Stimulated activated naive CD8-positive, alpha-beta T cell treated with anti-CD3 and anti-CD28 coated beads, Interleukin-15, Interleukin-2, amounts not matched to agents 100 ng/mL and 50 ng/mL, for 24 hours (primary cell): ENCODE data around the gene ZFP64.
A peak's percentile ranks its signal among the peaks of the same experiment; 100 is the strongest.

Experiments
- H3K27ac Mint-ChIP-seq: one replicate; pipeline ENCODE4 v1.8.0; 2021; ENCODE audit warnings: mild to moderate bottlenecking, mixed read lengths
- H3K27me3 Mint-ChIP-seq: one replicate; pipeline ENCODE4 v1.8.0; 2021; ENCODE audit warnings: mixed read lengths
- H3K36me3 Mint-ChIP-seq: one replicate; pipeline ENCODE4 v1.8.0; 2021; ENCODE audit warnings: low read depth, mixed read lengths
- H3K4me1 Mint-ChIP-seq: one replicate; pipeline ENCODE4 v1.8.0; 2021; ENCODE audit warnings: low read depth, mixed read lengths
- H3K4me3 Mint-ChIP-seq: one replicate; pipeline ENCODE4 v1.8.0; 2021; ENCODE audit warnings: mild to moderate bottlenecking, mixed read lengths
- H3K9me3 Mint-ChIP-seq: one replicate; pipeline ENCODE4 v1.8.0; 2021; ENCODE audit warnings: mixed read lengths

ZFP64 gene

DNA sequence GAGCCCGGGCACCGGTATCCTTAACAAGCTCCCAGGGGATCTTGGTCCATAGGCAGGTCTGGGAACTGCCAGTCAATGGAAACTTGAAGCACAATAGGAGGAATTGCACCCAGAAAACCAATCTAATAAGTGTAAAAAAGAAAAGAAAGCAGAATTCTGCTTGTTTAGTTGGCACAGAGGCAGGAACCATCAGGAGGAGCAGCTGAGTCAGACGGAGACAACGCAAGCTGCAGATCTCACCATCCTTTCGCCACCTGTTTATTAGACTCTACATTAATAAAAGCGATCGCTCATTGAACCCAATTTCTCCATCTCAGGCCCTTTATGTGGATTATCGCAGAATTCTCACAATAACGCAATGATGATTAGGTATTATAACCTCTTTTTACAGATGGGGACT lies 9.8 kb downstream of the ZFP64 start:
- H3K4me1 Mint-ChIP-seq, result peaks cover 28% of the 10 kb centered on the region

DNA sequence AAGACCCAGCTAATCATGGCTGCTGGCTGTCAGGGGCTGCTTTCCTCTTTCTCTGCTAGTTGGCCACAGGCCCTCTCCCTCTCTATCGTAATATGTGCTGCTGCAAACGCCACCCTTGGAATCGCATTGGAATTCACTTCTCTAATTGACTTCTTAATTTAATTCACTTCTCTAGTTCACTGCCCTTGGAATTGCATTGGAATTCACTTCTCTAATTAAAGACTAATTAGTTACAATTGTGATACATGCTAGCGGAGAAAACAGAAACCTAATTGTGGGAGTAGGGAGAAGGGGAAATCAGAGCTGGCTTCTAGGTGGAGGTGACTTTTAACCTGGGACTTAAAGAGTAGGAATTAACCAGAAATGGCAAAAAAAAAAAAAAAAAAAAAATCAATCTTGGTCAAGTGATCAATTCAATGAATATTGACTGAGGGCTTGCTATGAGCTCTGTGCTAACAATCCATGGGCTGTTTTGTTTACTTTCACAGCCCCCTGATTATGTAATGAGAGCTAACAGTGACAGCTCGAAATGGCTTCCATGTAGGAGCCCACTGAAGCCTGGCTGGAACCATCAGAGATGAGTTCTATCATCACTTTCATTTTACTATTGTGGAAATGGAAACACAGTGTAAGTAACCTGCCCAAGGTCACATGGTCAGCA lies 11.3 kb downstream of the ZFP64 start:
- Mint-ChIP-seq H3K27me3 (no peaks in the 10 kb centered on the region), H3K9me3 (no peaks in the 10 kb centered on the region), H3K4me3 (no peak overlapping the region), H3K36me3 (peaks cover 39% of the 10 kb centered on the region), H3K27ac (peak overlapping the region; percentile 85), H3K4me1 (peaks cover 28% of the 10 kb centered on the region)

More for the DNA sequence above, 9.8 kb downstream of the ZFP64 start:
- Mint-ChIP-seq H3K36me3 (peaks cover 47% of the 10 kb centered on the region), H3K27me3 (no peaks in the 10 kb centered on the region), H3K27ac (no peak overlapping the region), H3K4me3 (no peak overlapping the region), H3K9me3 (no peaks in the 10 kb centered on the region)

DNA sequence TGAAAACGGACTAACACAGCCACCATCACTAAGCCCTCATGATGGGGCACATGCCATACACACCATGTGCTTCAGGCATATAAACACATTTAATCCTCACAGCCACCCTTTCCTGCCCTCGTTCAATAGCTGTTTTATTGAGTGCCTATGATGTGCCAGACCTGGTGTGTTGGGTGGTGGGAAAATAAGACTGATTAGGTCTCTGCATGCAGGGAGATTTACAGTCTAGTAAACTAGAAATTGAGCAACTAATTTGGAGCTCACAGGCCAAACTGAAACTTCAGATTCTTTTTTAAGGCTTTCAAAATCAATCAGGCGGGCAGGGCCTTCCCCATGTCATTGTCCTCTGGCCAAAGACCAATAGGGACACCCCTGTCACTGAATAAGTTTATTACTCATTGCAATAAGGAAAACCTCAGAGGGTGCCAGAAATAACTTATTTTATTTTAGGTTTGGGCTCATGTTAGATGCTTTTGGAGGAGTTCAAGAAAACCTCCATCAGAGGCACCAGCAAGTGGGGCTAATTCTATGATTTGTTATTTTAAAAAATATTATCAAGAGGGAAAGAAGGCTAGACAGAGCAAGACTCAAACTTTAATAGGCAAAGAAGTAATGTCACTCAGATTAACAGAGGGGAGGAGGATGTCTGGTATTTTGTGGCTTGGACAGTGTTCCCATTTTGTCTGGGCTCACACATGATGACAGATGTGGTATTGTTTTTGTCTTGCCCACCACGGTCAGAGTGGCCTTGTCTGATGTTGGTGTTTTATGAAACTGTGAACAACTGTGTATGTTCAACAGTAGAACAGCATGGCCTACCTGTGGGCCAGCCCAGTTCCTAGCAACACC lies 12.0 kb downstream of the ZFP64 start:
- Mint-ChIP-seq H3K36me3 (peaks cover 33% of the 10 kb centered on the region), H3K4me3 (peak overlapping the region; percentile 44), H3K27ac (peak overlapping the region; percentile 85)

DNA sequence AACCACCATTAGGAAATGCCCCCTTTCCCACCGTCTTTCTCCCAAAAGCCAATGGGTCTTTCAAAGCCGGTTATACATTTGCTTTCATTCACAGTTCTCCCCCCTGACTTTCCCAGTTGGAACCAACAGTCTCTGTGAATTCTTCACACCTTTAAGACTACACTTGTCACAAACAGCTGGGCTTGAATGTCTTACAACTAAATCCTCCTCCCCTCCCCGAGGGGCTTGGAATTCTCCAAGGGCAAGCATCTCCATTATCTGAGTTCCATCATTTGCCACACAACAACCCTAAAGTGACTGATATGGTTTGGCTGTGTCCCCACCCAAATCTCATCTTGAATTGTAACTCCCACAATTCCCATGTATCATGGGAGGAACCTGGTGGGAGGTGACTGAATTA lies 12.9 kb downstream of the ZFP64 start:
- H3K27ac Mint-ChIP-seq, result peak overlapping the region; percentile 85
- no peak overlapping the region for H3K4me3 Mint-ChIP-seq
- peaks cover 28% of the 10 kb centered on the region for H3K4me1 Mint-ChIP-seq
- H3K27me3 Mint-ChIP-seq, result no peaks in the 10 kb centered on the region
- no peaks in the 10 kb centered on the region for H3K9me3 Mint-ChIP-seq
- H3K36me3 Mint-ChIP-seq, result peaks cover 25% of the 10 kb centered on the region

More for the DNA sequence above, 12.0 kb downstream of the ZFP64 start:
- Mint-ChIP-seq H3K9me3 (no peaks in the 10 kb centered on the region), H3K27me3 (no peaks in the 10 kb centered on the region), H3K4me1 (peaks cover 28% of the 10 kb centered on the region)

DNA sequence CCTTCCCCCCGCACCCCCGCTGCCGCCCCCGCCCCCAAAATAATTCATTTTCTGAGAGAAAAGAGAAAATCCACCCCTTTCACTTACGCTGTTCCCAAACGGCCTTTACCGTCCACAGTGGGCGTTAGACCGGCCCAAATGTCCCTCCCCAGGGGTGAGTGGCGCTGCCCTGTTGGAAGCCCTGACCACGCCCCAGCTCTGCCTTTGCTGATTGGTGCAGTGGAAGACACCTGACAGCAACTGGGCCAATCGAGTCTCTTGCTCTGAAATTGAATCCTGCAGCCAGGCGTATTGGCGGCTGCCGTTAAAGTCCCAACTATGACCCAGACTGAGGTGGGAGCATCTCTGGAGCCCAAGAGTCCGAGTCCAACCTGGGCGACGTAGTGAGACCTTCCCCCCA lies 15.7 kb downstream of the ZFP64 start:
- no peak overlapping the region for H3K27ac Mint-ChIP-seq
- no peaks in the 10 kb centered on the region for H3K9me3 Mint-ChIP-seq
- no peak overlapping the region for H3K4me3 Mint-ChIP-seq
- H3K4me1 Mint-ChIP-seq, result peaks cover 34% of the 10 kb centered on the region
- no peaks in the 10 kb centered on the region for H3K27me3 Mint-ChIP-seq
- H3K36me3 Mint-ChIP-seq, result peaks cover 23% of the 10 kb centered on the region

DNA sequence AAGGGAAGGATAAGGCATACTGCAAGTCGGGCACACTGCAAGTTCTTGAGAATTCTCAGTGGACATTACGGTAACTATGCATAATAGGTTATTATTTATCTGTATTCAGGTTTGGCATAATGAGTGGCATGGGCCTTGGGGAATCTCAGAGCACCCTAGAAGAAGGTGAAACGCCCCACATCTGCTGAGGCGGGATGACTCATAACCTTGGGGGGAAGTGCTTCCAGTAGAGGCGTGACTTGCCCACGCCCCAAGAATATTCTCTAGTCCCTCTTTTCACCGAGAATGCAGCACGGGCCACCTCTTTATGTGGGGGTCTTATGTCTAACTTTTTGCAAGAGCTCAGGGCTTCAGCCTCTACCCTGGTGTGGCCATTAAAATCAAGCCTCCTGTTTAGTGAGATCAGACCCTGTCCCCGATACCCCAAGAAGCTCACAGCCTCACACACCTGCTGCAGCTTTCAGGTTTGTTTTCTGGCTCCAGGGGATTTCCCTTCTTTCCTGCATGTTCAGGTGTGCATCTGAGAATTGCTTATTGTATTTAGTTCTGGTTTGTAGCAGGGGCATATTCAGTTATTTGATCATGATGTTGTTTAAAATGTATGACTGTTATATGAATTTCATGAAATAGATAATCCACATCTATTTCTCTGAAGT lies 19.1 kb downstream of the ZFP64 start:
- H3K27ac Mint-ChIP-seq, result no peak overlapping the region
- H3K36me3 Mint-ChIP-seq, result peaks cover 21% of the 10 kb centered on the region
- no peaks in the 10 kb centered on the region for H3K27me3 Mint-ChIP-seq
- H3K4me3 Mint-ChIP-seq, result no peak overlapping the region
- H3K9me3 Mint-ChIP-seq, result no peaks in the 10 kb centered on the region
- H3K4me1 Mint-ChIP-seq, result peaks cover 30% of the 10 kb centered on the region

DNA sequence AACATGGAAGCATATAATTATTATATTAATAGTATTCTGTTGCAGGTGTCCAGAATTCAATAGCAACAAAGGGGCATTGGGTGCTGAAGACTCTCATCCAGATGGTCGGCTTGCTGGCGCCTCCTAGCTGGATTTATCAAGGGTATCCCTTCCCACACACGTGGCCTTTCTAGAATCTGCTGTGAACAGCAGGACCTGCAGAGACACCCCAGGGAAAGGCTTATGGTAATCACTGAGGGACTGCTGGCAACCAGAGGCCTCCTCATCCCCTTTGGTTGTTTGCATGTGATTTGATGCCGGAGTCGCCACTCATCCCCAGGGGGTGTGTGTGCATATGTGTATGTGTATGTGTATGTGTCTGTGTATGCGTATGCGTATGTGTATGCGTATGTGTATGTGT lies 20.6 kb downstream of the ZFP64 start:
- peaks cover 31% of the 10 kb centered on the region for H3K4me1 Mint-ChIP-seq
- H3K27ac Mint-ChIP-seq, result no peak overlapping the region
- H3K4me3 Mint-ChIP-seq, result no peak overlapping the region
- no peaks in the 10 kb centered on the region for H3K27me3 Mint-ChIP-seq
- no peaks in the 10 kb centered on the region for H3K9me3 Mint-ChIP-seq
- H3K36me3 Mint-ChIP-seq, result peaks cover 31% of the 10 kb centered on the region

DNA sequence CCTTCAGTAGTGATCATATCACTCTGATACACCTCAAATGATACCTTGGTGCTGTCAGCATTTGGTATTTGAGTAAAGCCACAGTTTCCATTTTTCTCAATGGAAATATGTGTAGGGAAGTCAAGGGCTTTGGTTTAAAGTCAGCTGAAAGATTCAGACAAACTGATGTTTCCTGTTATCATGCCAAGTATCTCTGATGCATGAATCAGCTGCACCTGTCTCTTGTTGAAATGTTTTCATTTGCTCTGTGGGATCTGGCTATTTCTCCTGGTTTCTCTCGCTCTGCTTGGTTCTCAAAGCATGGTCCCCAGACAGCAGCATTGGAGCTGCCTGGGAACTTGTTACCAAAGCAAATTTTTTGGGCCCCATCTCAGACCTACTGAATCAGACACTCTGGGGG lies 23.5 kb downstream of the ZFP64 start:
- H3K4me1 Mint-ChIP-seq, result peaks cover 30% of the 10 kb centered on the region
- no peaks in the 10 kb centered on the region for H3K9me3 Mint-ChIP-seq
- no peak overlapping the region for H3K27ac Mint-ChIP-seq
- peaks cover 50% of the 10 kb centered on the region for H3K36me3 Mint-ChIP-seq
- H3K4me3 Mint-ChIP-seq, result no peak overlapping the region
- no peaks in the 10 kb centered on the region for H3K27me3 Mint-ChIP-seq

DNA sequence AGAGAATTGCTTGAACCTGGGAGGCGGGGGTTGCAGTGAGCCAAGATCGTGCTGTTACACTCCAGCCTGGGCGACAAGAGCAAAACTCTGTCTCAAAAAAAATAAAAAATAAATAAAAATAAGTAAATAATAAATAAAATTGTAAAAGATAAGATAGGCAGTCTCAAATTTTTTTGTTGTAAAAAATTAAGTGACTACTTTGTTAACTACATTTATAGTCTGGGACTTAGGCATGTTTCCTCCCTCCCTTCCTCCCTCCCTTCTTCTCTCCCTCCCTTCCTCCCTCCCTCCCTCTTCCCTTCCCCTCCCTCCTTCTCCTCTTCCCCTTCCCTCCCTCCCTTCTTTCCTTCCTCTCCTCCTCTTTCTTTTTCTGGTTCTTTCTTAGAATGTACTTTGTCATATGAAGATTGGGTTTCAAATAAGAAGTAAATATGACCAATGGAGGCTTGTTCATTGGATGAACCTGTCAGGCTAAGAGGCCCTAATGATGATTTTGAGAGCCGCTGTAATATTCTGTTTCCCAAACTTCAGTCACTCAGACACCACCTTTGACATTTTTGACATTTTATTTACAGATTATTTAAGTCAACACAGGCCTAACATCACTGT lies 24.2 kb downstream of the ZFP64 start:
- Mint-ChIP-seq H3K4me3 (no peak overlapping the region), H3K27ac (no peak overlapping the region), H3K36me3 (peaks cover 49% of the 10 kb centered on the region), H3K4me1 (peaks cover 22% of the 10 kb centered on the region), H3K27me3 (no peaks in the 10 kb centered on the region), H3K9me3 (no peaks in the 10 kb centered on the region)

DNA sequence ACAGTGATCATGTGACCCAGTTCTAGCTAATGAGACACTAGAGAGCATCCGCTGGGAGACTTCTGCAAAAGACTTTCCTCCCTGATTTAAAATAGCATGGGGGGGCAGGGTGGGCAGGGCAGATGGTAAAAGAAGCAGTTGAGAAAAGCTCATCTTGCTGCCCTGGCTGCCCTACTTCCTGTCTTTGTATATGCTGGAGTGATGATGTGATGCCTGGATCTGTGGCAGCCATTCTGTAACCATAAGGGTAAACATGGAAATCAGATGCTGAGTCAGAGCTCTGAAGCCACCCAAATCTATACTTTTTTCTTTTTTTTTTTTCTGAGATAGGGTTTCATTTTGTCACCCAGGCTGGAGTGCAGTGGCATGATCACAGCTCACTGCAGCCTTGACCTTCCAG lies 25.4 kb downstream of the ZFP64 start:
- Mint-ChIP-seq H3K36me3 (peaks cover 47% of the 10 kb centered on the region), H3K27ac (no peak overlapping the region), H3K4me1 (peaks cover 20% of the 10 kb centered on the region), H3K4me3 (no peak overlapping the region), H3K9me3 (no peaks in the 10 kb centered on the region), H3K27me3 (no peaks in the 10 kb centered on the region)

DNA sequence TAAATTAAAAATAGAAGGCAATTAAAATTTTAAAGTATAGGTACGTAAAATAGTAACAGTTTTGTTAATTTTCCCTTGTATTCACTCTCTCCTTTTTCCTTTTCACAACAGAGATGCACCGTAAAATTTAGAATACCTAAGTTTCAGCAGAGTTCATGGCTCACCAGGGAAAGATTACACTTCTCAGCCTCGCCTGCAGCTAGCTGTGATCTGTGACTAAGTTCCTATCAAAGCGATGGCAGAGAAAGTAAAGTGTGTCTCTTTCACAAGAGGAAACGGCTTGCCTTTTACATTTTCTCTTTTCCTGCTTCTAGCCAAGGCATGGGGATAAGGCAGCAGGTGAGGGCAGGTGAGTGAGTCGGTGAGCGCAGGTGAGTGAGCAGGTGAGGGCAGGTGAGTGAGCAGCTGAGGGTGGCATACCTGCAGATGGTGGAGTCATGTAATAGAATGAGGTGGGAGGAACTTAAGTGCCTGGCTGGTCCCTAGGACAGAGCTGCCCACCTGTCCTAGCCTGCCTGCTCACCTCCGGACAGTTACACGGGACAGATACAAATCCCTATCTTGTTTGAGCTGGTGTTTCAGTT lies 30.9 kb downstream of the ZFP64 start:
- Mint-ChIP-seq H3K27me3 (no peaks in the 10 kb centered on the region), H3K36me3 (peaks cover 72% of the 10 kb centered on the region), H3K27ac (no peak overlapping the region), H3K4me1 (no peaks in the 10 kb centered on the region), H3K9me3 (no peaks in the 10 kb centered on the region), H3K4me3 (no peak overlapping the region)

DNA sequence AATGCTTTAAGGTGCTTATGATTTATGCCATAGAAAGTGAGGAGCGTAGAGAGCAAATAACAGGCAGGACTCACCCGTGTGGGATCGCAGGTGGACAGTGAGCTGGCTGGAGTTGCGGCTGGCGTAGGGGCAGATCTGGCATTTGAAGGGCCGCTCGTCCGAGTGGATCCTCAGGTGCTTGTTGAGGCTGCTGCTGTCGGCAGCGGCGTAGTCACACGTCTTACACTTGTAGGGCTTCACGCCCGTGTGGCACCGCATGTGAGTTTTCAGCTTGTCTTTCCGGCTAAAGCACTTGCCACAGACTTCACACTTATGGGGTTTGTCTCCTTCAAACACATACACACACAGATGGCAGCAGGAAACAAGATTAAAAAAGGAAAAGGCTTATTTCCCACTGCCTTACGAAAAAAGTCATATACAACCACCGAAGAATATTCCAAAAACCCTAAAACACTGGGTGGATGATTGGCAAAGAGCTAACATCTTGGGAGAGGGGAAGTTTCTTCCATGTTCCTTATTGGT lies 31.5 kb downstream of the ZFP64 start:
- Mint-ChIP-seq H3K36me3 (peaks cover 67% of the 10 kb centered on the region), H3K9me3 (no peaks in the 10 kb centered on the region), H3K4me3 (no peak overlapping the region), H3K4me1 (no peaks in the 10 kb centered on the region), H3K27ac (no peak overlapping the region), H3K27me3 (no peaks in the 10 kb centered on the region)

DNA sequence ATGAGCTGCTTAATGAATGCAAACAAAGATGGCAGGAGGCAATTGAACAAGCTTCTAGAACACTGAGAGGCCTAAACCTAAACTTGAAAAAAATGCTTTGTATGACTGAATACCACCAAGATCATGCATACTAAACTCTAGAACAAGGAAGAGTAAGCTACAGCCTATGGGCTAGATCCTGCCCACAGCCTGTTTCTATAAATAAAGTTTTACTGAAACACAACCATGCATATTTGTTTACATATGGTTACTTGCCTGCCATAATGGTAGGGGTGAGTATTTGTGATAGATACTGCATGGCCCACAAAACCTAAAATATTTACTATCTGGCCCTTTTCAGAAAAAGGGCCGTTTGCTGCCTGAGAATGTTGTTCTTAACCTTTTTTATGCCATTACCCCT lies 37.0 kb downstream of the ZFP64 start:
- Mint-ChIP-seq H3K27me3 (no peaks in the 10 kb centered on the region), H3K27ac (no peak overlapping the region)

DNA sequence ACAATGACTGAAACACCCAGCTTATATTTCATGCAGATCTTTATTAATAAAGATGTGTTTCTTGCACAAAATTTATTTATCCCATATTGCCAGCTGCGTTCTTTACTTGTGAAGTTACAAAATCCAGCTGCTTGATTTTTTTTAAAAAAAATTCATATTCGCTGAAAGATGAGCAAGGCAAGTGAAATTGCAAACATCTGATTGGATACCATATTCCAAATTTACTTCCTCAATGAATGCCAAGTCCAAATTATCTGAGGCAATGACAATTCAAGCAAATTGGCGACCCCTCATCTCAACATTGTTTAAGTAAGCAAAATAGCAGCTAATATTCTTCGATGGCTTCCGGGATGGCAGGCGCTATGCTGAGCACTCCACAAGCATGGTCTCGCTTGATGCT lies 37.7 kb downstream of the ZFP64 start:
- Mint-ChIP-seq H3K9me3 (no peaks in the 10 kb centered on the region), H3K27ac (no peak overlapping the region), H3K36me3 (peaks cover 51% of the 10 kb centered on the region), H3K27me3 (no peaks in the 10 kb centered on the region), H3K4me3 (no peak overlapping the region), H3K4me1 (no peaks in the 10 kb centered on the region)

More for the DNA sequence above, 37.0 kb downstream of the ZFP64 start:
- Mint-ChIP-seq H3K9me3 (no peaks in the 10 kb centered on the region), H3K36me3 (peaks cover 58% of the 10 kb centered on the region), H3K4me3 (no peak overlapping the region), H3K4me1 (no peaks in the 10 kb centered on the region)
